Suprapubic skin (tissue), 3 donors: ENCODE data around the gene SRRM3.

ENCODE experiments used
- POLR2A ChIP-seq, 2 donors: fragments of 450-650 bp; IDR thresholded peaks; one replicate each; pipeline ENCODE4 v1.6.1; 2017; ENCODE audit warnings: antibody characterized with exemption in 2 of 2, mild to moderate bottlenecking in 2 of 2, moderate library complexity in 2 of 2
- TF ChIP-seq, protein P1 (sequence below), 2 donors: fragments of 200-600 bp in 1 of 2; fragments of 450-650 bp in 1 of 2; sonication (generic) in 1 of 2; IDR thresholded peaks; one replicate each; pipeline ENCODE4 v1.5.1; 2016 to 2019; ENCODE audit warnings: antibody characterized with exemption in 2 of 2, mild to moderate bottlenecking in 1 of 2, moderate library complexity in 1 of 2

DNA sequence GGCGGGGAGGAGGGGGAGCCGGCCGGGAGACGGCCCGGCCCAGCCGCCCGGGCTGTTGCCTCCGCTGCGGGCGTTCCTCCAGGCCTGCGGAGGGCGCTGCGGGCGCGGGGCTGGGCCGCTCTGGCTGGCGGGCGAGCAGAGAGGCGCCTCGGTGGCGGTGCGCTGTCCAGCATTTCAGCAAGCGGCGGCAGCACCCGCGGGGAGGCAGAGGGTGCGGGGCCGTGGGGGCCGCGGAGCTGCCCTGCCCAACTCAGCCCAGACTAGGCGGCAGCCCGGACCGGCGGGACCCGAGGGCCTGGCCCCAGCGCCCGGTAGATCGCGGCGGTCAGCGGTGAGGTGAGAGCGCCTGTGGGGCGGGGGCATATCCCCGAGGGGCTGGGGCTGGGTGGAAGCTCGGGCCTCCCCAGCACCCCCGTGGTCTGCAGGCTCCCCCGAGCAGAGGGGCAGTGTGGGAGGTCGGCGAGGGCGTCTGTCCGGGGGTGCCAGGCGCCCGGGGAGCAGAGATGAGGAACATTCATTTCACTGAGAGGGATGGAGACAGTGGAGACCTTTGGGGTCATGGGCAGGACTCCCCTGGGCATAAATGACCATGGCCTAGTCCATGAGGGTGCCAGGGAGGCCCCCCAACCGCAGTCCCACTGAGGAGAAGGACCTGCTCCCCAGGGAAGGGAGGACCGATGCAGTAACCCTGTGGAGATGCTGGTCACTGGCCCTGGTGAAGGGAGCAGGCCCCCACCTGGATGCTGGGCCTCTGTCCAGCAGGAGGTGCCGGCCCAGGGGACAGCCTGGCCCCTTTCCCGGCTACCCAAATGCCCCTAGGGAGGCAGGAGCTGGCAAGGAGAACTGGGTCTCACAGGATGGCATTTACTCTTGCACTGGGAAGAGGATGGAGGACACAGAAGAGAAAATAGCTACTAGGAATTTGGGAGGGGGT lies at the start of gene SRRM3:
- TF ChIP-seq, protein P1, sequence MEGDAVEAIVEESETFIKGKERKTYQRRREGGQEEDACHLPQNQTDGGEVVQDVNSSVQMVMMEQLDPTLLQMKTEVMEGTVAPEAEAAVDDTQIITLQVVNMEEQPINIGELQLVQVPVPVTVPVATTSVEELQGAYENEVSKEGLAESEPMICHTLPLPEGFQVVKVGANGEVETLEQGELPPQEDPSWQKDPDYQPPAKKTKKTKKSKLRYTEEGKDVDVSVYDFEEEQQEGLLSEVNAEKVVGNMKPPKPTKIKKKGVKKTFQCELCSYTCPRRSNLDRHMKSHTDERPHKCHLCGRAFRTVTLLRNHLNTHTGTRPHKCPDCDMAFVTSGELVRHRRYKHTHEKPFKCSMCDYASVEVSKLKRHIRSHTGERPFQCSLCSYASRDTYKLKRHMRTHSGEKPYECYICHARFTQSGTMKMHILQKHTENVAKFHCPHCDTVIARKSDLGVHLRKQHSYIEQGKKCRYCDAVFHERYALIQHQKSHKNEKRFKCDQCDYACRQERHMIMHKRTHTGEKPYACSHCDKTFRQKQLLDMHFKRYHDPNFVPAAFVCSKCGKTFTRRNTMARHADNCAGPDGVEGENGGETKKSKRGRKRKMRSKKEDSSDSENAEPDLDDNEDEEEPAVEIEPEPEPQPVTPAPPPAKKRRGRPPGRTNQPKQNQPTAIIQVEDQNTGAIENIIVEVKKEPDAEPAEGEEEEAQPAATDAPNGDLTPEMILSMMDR (IDR thresholded peaks at IDR 0.05), result peak in 1 of 2 donors; percentile 92
- no peak for TF ChIP-seq POLR2A (IDR thresholded peaks at IDR 0.05)
